ENCODE measurements around the gene FLNB.

Gene FLNB

DNA sequence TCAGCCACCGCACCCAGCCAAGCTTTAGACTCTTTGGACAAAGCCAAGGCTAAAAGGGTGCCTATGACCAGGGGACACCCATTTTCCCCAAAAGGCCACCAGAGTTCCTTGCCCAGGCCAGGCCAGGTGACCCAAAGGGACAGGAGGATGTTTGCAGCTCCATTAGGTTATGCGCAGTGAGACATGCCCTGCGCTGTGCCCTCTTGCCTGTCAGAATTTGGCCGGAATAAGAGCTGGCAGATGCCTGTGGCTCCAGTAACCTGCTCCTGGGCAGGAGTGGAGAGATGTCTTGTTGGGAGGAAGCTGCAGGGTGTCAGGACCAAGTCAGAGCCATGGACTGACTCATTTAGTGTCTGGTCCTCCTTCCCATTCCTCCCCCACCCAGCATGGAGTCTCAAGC lies 182.1 kb downstream of the FLNB start:
- TF ChIP-seq, protein P1, sequence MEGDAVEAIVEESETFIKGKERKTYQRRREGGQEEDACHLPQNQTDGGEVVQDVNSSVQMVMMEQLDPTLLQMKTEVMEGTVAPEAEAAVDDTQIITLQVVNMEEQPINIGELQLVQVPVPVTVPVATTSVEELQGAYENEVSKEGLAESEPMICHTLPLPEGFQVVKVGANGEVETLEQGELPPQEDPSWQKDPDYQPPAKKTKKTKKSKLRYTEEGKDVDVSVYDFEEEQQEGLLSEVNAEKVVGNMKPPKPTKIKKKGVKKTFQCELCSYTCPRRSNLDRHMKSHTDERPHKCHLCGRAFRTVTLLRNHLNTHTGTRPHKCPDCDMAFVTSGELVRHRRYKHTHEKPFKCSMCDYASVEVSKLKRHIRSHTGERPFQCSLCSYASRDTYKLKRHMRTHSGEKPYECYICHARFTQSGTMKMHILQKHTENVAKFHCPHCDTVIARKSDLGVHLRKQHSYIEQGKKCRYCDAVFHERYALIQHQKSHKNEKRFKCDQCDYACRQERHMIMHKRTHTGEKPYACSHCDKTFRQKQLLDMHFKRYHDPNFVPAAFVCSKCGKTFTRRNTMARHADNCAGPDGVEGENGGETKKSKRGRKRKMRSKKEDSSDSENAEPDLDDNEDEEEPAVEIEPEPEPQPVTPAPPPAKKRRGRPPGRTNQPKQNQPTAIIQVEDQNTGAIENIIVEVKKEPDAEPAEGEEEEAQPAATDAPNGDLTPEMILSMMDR (IDR thresholded peaks at IDR 0.05; ENCODE audit: low read depth, low read length): no peak
- no peaks in the 10 kb centered on the region for H3K27me3 ChIP-seq
- H3K4me3 ChIP-seq (ENCODE audit: low read depth, low read length): no peak overlapping the region
- H3K9me3 ChIP-seq: no peaks in the 10 kb centered on the region
- H3K4me1 ChIP-seq: no peaks in the 10 kb centered on the region
- H3K36me3 ChIP-seq: no peaks in the 10 kb centered on the region
- DNase-seq: no peak

DNA sequence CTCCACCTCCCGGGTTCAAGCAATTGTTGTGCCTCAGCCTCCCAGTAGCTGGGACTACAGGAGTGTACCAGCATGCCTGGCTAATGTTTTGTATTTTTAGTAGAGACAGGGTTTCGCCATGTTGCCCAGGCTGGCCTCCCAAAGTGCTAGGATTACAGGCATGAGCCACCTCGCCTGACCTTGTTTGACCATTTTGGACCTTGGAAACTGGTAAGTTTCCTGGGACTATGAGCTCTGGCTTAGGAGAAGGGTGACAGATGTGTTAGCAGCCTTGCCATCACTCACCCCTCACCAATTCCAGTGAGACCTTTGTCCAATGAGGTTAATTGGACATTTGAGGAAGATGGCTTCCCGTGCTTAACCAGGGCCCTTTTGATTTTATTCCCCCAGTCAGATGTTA lies 182.7 kb downstream of the FLNB start:
- no peak for DNase-seq
- no peaks in the 10 kb centered on the region for H3K27me3 ChIP-seq
- H3K4me3 ChIP-seq (ENCODE audit: low read depth, low read length): no peak overlapping the region
- H3K4me1 ChIP-seq: no peaks in the 10 kb centered on the region
- TF ChIP-seq, protein P1 (IDR thresholded peaks at IDR 0.05; ENCODE audit: low read depth, low read length): no peak
- no peaks in the 10 kb centered on the region for H3K9me3 ChIP-seq
- no peaks in the 10 kb centered on the region for H3K36me3 ChIP-seq

DNA sequence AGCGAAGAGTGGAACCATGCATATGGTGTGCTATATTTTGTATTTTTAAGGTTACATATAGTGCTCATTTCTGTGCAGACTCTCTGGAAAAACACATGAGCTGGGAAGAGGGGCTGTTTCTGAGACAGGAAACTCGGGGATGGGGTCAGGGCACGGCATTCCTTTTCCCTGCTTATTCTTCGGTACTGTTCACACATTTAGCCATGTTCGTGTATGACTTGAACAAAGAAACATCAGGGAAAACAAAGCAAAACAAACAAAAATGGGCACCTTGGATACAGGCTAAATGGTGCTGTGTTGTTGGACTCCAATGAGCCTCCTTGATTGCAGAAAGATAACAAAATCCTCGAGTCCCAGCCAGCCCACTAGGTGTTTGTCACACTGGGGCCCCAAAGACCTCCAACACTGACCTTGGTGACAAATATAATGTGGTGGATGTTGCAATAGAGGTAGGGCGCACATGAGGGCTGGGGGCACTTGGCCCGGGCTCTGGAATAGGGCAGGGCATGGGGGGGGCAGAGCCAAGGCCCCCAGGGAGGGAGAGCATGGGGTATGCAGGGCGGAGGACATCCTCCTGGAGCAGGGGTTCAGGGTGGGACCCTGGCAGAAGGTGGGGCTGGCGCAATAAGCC lies 183.3 kb downstream of the FLNB start:
- H3K4me3 ChIP-seq (ENCODE audit: low read depth, low read length): no peak overlapping the region
- TF ChIP-seq, protein P1 (IDR thresholded peaks at IDR 0.05; ENCODE audit: low read depth, low read length): no peak
- no peaks in the 10 kb centered on the region for H3K36me3 ChIP-seq
- no peak for DNase-seq
- H3K27me3 ChIP-seq: no peaks in the 10 kb centered on the region
- H3K9me3 ChIP-seq: no peaks in the 10 kb centered on the region
- no peaks in the 10 kb centered on the region for H3K4me1 ChIP-seq

DNA sequence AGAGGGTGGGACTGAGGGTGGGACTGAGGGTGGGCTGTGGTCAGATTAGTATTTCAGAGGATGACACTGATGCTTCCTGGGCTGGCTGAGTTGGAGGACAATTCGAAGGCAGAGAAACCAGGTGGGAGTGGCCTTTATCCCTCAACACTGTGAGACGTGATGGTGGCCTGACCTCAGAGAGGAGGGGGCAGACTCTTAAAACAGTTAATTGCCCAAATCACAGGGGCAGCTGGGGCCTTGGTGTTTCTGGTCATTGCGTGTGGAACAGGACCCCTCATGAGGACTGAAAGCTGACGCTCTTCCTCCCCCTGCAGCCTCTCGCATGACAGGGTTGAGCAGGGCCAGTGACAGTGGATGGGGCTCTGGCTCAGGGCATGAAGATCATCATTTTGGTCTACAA lies 183.8 kb downstream of the FLNB start:
- H3K4me1 ChIP-seq: no peaks in the 10 kb centered on the region
- H3K27me3 ChIP-seq: no peaks in the 10 kb centered on the region
- no peaks in the 10 kb centered on the region for H3K9me3 ChIP-seq
- TF ChIP-seq, protein P1 (IDR thresholded peaks at IDR 0.05; ENCODE audit: low read depth, low read length): no peak
- no peak for DNase-seq
- no peak overlapping the region for H3K4me3 ChIP-seq (ENCODE audit: low read depth, low read length)
- H3K36me3 ChIP-seq: no peaks in the 10 kb centered on the region

DNA sequence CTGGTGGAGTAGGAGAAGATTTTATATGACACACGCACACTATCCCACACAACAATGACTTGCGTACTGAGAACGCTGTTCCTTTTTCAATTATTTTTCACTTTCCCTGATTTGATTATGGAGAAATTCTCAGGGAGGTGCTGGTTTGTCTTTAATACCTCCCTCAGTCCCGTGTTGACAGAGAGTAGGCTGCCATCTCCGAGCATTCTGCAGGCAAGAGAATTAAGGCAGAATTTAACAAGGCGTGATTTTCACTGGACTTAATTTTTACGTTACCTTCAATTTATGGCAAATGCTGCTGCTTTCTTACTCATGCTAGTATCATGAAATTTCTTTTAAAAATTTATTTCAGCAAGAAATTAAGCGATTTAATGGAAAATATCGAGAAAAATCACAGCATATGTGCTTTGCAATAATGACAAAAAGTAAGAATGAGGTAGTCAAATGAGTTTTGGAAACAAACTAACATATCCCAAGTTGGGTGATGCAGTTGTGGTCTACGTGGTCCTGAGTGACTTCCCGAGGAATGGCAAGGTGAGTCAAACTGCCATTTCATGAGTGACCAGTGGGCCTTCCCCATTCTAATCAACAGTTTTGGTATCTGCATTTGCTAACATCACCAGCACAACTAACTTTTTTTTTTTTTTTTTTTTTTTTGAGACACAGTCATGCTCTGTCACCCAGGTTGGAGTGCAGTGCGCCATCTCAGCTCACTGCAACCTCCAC lies 185.6 kb downstream of the FLNB start:
- Histone ChIP-seq H3K4me1 (no peaks in the 10 kb centered on the region), H3K36me3 (no peaks in the 10 kb centered on the region), H3K4me3 (ENCODE audit: low read depth, low read length) (no peak overlapping the region), H3K9me3 (no peaks in the 10 kb centered on the region), H3K27me3 (no peaks in the 10 kb centered on the region)
- no peak for DNase-seq
- TF ChIP-seq, protein P1 (IDR thresholded peaks at IDR 0.05; ENCODE audit: low read depth, low read length): no peak

DNA sequence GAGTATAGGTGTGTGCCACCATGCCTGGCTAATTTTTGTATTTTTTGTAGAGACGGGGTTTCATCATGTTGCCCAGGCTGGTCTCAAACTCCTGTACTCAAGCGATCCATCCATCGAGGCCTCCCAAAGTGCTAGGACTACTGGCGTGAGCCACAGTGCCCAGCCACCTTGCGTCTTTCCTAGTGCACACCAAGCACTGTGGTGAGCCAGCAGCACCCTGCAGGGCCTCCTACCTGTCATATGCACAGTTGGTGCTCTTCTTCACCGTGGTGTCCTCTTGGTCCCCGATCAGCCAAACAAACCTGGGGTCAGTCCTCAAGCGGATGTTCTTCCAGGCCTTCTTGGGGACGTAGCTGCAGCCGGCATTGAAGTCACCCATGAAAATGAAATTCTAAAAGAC lies 189.4 kb downstream of the FLNB start:
- Histone ChIP-seq H3K9me3 (no peaks in the 10 kb centered on the region), H3K4me3 (ENCODE audit: low read depth, low read length) (no peak overlapping the region), H3K4me1 (no peaks in the 10 kb centered on the region), H3K36me3 (no peaks in the 10 kb centered on the region), H3K27me3 (no peaks in the 10 kb centered on the region)
- TF ChIP-seq, protein P1 (IDR thresholded peaks at IDR 0.05; ENCODE audit: low read depth, low read length): no peak
- no peak for DNase-seq
